Loucy (cell line): ENCODE results near the gene LIN28B.

Source experiments
- H2AFZ ChIP-seq: fragments of 200-600 bp; sonication (generic); 2 replicates; pipeline ENCODE4 v1.6.0; 2016; ENCODE audit warnings: antibody characterized with exemption, mild to moderate bottlenecking, low read length, moderate library complexity
- H3F3A ChIP-seq: fragments of 200-600 bp; 2 replicates; pipeline ENCODE4 v1.6.0; 2016; ENCODE audit warnings: antibody characterized with exemption, low read depth, mild to moderate bottlenecking
- H3K27me3 ChIP-seq: fragments of 200-600 bp; sonication (generic); 2 replicates; pipeline ENCODE4 v1.6.1; 2014; ENCODE audit warnings: low read length, mild to moderate bottlenecking; ENCODE audit not compliant: insufficient read depth, poor library complexity, severe bottlenecking
- H3K36me3 ChIP-seq: fragments of 200-600 bp; sonication (generic); 2 replicates; pipeline ENCODE4 v1.6.1; 2016; ENCODE audit warnings: low read length; ENCODE audit not compliant: insufficient read depth
- H3K4me1 ChIP-seq: fragments of 200-600 bp; sonication (generic); 2 replicates; pipeline ENCODE4 v1.5.1; 2014; ENCODE audit warnings: low read length, mild to moderate bottlenecking; ENCODE audit not compliant: insufficient read depth, poor library complexity, severe bottlenecking
- H3K4me2 ChIP-seq: fragments of 200-600 bp; sonication (generic); 2 replicates; pipeline ENCODE4 v1.6.0; 2014; ENCODE audit warnings: antibody characterized with exemption, low read length, low read depth, mild to moderate bottlenecking; ENCODE audit not compliant: poor library complexity, severe bottlenecking
- H3K4me3 ChIP-seq: fragments of 200-600 bp; sonication (generic); 2 replicates; pipeline ENCODE4 v1.5.1; 2014; ENCODE audit warnings: low read length, mild to moderate bottlenecking, mixed read lengths; ENCODE audit not compliant: poor library complexity, severe bottlenecking
- H3K79me2 ChIP-seq: fragments of 200-600 bp; sonication (generic); 2 replicates; pipeline ENCODE4 v1.6.1; 2014; ENCODE audit warnings: low read length; ENCODE audit not compliant: insufficient read depth
- H3K9ac ChIP-seq: fragments of 200-600 bp; sonication (generic); 2 replicates; pipeline ENCODE4 v1.6.0; 2014; ENCODE audit warnings: mild to moderate bottlenecking, low read depth, low read length, moderate library complexity; ENCODE audit not compliant: poor library complexity, severe bottlenecking
- H3K9me2 ChIP-seq: fragments of 200-600 bp; sonication (generic); replicated peaks from 2 replicates; pipeline ENCODE4 v1.6.1; 2016; ENCODE audit warnings: low read depth, low read length, mixed read lengths
- H3K9me3 ChIP-seq: fragments of 200-600 bp; sonication (generic); 2 replicates; pipeline ENCODE4 v1.6.1; 2014; ENCODE audit warnings: mild to moderate bottlenecking, antibody characterized with exemption, low read length, low read depth; ENCODE audit not compliant: insufficient read depth
- H4K20me1 ChIP-seq: fragments of 200-600 bp; sonication (generic); 2 replicates; pipeline ENCODE4 v1.6.0; 2014; ENCODE audit warnings: antibody characterized with exemption, low read length, mild to moderate bottlenecking; ENCODE audit not compliant: insufficient read depth, poor library complexity, severe bottlenecking
- EZH2phosphoT487 ChIP-seq: fragments of 200-600 bp; IDR thresholded peaks from 2 replicates; pipeline ENCODE4 v1.6.1; 2018; ENCODE audit warnings: antibody characterized with exemption, mild to moderate bottlenecking, moderate library complexity, borderline replicate concordance
- TF ChIP-seq, protein P1 (sequence below): fragments of 200-600 bp; sonication (generic); conservative IDR thresholded peaks from 2 replicates; pipeline ENCODE4 v1.5.1; 2014; ENCODE audit warnings: mild to moderate bottlenecking, antibody characterized with exemption, low read length

Gene LIN28B

DNA sequence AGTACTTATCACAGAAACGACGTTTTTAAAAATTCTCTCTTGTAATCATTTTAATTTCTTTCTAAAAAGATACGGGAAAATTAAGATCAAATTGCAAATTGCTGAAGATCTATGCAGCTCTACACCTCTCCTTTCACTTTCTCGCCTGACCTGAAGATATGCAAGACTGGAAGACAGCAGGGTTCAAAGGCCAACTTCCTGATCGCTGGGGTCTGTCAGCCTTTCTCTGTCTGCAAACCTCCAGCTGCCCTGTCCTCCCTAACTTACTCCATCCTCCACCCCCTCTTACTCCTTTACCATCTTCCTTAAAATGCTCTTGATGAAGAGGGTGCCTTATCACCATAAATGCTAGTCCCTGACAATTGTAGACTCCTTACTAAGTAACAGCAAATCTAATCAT lies 159.2 kb downstream of the LIN28B start:
- H2AFZ ChIP-seq, result peak overlapping the region; percentile 38; the same call in 1 of the 2 replicates
- H3K36me3 ChIP-seq, result no peaks in the 10 kb centered on the region
- H3K9ac ChIP-seq, result no peak overlapping the region
- TF ChIP-seq, protein P1, sequence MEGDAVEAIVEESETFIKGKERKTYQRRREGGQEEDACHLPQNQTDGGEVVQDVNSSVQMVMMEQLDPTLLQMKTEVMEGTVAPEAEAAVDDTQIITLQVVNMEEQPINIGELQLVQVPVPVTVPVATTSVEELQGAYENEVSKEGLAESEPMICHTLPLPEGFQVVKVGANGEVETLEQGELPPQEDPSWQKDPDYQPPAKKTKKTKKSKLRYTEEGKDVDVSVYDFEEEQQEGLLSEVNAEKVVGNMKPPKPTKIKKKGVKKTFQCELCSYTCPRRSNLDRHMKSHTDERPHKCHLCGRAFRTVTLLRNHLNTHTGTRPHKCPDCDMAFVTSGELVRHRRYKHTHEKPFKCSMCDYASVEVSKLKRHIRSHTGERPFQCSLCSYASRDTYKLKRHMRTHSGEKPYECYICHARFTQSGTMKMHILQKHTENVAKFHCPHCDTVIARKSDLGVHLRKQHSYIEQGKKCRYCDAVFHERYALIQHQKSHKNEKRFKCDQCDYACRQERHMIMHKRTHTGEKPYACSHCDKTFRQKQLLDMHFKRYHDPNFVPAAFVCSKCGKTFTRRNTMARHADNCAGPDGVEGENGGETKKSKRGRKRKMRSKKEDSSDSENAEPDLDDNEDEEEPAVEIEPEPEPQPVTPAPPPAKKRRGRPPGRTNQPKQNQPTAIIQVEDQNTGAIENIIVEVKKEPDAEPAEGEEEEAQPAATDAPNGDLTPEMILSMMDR, result no peak
- no peaks in the 10 kb centered on the region for H3K79me2 ChIP-seq
- H3K4me2 ChIP-seq, result no peak overlapping the region
- H4K20me1 ChIP-seq, result no peaks in the 10 kb centered on the region
- H3K4me3 ChIP-seq, result no peak overlapping the region
- no peaks in the 10 kb centered on the region for H3F3A ChIP-seq
- peaks cover 15% of the 10 kb centered on the region for H3K4me1 ChIP-seq
- H3K9me2 ChIP-seq, result no peaks in the 10 kb centered on the region
- no peaks in the 10 kb centered on the region for H3K27me3 ChIP-seq
- H3K9me3 ChIP-seq, result no peaks in the 10 kb centered on the region

DNA sequence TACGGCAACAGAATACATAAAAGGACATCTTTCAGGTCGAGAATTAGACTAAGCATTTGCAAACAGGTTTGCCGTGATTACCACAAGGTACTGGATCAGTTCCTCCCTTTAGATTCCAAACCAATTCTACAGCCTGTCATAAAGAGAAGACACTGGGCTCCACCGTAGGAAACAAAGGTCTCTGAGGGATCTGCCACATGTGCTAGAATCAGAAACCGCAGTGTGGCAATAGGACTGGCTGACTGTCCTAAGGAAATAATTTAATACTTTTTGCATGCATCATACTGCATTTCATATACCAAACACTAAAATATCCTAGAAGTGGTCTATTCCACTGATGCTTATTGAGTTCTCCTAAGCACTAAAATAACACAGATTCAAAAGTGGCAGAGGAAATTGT lies 163.7 kb downstream of the LIN28B start:
- no peaks in the 10 kb centered on the region for H3K36me3 ChIP-seq
- H3K4me2 ChIP-seq, result no peak overlapping the region
- no peaks in the 10 kb centered on the region for H3K9me3 ChIP-seq
- H3K4me3 ChIP-seq, result no peak overlapping the region
- H3K9ac ChIP-seq, result no peak overlapping the region
- H4K20me1 ChIP-seq, result no peaks in the 10 kb centered on the region
- H2AFZ ChIP-seq, result 0 out of 2 replicates have a peak overlapping the region, but pooled peaks have one; percentile 42
- H3F3A ChIP-seq, result no peaks in the 10 kb centered on the region
- H3K27me3 ChIP-seq, result no peaks in the 10 kb centered on the region
- TF ChIP-seq, protein P1, result no peak
- TF ChIP-seq EZH2phosphoT487, result no peak
- H3K9me2 ChIP-seq, result no peaks in the 10 kb centered on the region
- H3K4me1 ChIP-seq, result peaks cover 15% of the 10 kb centered on the region
- no peaks in the 10 kb centered on the region for H3K79me2 ChIP-seq

DNA sequence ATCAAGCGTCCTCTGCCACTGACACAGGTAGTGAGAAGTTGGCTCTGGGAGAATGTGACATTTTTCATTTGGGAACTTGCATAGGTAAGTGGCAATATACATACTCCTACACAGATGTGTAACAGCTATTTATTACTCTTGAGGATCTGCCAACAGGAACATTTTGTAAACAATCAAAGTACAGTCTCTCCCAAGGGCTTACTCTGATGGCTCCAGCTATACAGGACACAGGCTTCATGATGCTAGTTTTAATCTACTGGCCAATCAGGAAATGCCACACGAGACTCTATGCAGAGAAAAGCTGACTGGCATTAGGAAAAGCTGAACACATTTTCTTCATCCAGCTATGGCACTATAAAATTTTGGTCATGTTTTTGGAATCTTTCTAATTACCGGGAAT lies 165.1 kb downstream of the LIN28B start:
- Histone ChIP-seq H3K4me1 (peaks cover 15% of the 10 kb centered on the region), H3K9me2 (no peaks in the 10 kb centered on the region), H3K36me3 (no peaks in the 10 kb centered on the region), H3K4me3 (no peak overlapping the region), H3K27me3 (no peaks in the 10 kb centered on the region), H2AFZ (peak overlapping the region; percentile 39; the same call in 1 of the 2 replicates), H3K9ac (no peak overlapping the region), H3K9me3 (no peaks in the 10 kb centered on the region), H3K4me2 (no peak overlapping the region), H3K79me2 (no peaks in the 10 kb centered on the region), H4K20me1 (no peaks in the 10 kb centered on the region), H3F3A (no peaks in the 10 kb centered on the region)
- TF ChIP-seq, protein P1, result no peak
- no peak for TF ChIP-seq EZH2phosphoT487
